Measurements from ENCODE around the gene SIRPD.
"Not testable (repeated sequence)": the region's sequence is repeated elsewhere in the genome, so short reads cannot be mapped to it uniquely, and the experiment has no call there.

The SIRPD gene

DNA sequence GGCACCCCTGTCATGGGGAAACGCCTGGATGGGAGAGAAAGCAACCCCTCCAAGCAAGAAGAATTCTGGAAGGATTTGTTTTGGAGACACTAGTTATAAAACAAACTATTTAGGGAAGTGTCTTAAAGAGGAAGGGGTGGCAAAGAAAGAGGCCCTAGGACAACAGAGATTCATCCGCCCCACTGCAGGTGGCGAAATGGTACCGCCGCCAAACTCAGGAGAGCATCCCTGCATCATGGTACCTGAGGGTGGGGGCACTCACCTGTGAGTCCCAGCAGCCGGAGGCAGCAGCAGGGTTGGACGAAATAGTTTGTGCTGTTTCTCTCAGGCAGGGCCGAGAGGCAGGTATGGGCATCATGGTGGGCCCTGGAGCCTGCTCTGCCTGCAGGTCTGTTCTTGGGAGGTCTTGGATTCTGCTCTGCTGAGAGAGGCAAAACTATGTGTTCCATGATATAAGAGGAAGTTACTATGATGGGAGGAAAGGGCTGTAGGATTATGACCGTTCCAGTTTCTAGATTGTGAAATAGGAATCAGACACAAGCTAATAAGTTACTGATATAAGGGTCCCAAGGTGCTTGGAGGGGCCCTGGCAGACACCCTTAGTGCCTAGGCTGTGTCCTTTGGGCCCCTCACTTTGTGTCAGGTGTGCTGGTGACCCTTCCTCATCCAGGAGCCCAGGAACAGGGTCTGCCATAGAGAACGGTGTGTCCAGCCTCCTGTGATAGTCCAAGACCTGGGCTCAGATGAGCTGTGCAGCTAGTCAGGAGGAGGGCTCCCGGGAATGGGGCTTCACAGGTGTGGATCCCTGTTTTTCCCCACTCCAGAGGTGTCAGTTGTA, 20.4 kb downstream of the SIRPD start:
- DNase-seq, result no peak

GRCh38 chr20:1535420-1536175, 21.9 kb downstream of the SIRPD start:
- DNase-seq, result no peak

GRCh38 chr20:1534526-1534925, 23.0 kb downstream of the SIRPD start:
- no peak for DNase-seq

GRCh38 chr20:1533059-1533458, 24.4 kb downstream of the SIRPD start:
- DNase-seq, result no peak

- no peak for DNase-seq
Observed at GRCh38 chr20:1528811-1529210, 28.7 kb downstream of the SIRPD start.

- no peak for DNase-seq
Observed at GRCh38 chr20:1527923-1528322, 29.6 kb downstream of the SIRPD start.

DNA sequence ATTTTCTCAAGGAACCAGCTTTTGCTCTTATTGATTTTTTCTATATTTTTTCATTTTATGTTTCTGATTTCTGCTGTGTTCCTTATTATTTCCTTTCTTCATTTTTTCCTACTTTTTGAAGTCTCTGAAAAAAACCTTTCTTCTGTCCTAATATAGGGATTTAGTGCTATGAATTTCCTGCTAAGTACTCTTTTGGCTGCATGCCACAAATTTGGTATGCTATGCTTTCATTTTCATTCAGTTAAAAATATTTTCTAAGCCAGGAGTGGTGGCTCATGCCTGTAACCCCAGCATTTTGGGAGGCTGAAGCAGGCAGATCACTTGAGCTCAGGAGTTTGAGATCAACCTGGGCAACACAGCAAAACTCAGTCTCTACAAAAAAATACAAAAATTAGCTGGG, 30.6 kb downstream of the SIRPD start:
- DNase-seq, result no peak

DNA sequence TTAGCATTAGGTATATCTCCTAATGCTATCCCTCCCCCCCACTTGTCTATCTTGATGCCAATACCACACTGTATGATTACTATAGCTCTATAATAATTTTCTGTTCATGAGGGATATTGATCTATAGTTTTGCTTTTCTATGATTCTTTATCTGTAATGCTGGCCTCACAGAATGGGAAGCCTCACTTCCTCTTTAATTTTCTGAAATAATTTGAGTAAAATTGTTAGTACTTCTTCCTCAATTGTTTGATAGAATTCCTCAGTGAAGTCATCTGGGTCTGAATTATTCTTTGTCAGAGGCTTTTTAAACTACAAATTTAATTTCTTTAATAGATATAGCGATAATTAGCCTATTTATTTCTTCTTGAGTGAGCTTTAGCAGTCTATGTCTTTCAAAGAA, 31.2 kb downstream of the SIRPD start:
- DNase-seq, result no peak

DNA sequence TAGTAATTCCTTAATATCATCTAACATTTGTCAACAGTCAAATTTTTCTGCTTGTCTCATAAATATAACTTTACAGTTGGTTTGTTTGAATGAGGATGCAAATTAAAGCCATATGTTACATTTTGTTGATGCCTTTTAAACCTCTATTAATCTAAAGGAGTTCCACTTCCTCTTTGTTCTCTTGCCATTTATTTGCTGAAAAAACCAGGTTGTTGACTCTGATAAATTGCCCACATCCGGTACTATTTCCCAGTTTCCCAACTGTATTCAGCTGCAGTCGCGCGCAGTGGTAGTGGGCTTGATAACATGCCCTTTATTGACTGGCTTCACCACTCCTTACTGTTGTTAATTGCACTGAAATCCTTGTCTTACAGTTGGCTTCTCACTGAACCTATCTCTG, 33.5 kb downstream of the SIRPD start:
- peak in 2 of 3 experiments; percentile 52 to 88 for DNase-seq

DNA sequence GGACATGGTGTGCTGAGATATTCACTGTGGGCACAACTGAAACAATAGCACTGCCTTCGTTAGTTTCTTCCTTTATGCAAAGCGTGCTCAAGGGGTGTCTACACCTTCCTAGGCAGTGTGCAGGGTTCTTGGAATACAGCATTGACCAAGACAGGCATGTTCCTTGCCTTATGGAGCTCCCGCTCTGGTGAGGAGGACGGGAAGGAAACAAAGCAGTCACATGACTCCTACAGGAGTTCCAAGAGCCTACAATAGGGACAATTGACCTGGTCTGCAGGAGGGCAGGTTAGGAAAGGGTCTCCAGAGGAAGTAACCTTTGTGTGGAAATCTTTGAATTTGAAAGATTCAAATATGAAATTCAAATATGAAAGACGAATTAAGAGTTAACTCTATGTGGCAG, 40.5 kb downstream of the SIRPD start:
- no peak for DNase-seq

DNA sequence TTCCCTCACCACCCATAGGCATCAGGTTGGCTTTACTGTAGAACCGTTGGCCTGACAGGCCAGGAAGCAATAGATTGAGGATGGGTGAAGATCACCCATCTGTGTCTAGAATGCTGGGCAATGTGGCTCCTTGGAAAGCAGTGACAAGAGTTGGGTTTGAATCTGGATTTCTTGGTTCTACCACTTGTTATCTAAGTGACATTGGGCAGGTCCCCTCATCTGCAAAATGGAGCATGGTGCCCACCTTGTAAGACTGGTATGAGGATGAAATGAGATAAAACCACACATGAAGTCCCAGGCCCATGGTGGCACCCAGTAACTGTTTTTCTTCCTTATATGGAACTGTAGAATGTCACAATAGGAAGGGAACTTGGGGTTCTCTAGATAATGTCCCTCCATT, 43.7 kb downstream of the SIRPD start:
- DNase-seq, result no peak

DNA sequence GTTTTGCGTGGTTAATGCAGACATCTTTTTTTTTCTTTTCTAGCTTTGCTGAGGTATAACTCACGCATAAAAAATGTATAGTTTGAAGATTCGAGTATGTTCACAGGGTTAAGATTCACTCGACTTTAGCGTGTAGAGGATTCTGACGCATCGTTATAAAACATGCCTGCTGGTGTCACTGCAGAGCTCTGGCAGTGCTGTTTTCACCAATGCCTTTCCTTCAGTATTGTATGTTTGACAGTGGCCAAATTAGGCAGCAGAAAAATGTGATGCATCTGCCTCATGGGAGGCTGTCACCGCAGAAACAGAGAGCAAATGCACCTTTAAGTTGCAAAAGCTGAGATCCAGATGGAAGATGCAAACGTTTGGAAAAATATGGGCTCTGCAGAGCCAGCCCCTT, 48.3 kb downstream of the SIRPD start:
- peak in 1 of 3 experiments; percentile 56 for DNase-seq

DNA sequence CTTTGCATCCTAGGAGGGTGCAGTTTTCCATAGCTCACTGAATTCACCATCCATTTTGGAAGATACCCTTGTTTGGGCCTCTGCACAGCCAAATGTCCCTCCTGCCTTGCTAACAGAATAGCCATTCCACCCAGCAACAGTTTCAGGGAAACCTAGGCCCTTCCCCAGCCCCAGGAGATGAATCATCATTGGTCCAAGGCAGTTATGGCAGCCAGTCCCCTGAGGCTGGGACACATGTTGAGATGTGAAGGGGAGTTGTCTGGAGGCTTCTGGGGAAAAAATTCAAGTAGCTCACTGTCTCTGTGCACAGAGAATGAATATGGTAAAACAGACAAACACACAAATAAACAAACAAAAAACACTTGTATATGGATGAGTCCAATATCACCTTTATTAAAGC, 48.9 kb downstream of the SIRPD start:
- DNase-seq, result no peak

DNA sequence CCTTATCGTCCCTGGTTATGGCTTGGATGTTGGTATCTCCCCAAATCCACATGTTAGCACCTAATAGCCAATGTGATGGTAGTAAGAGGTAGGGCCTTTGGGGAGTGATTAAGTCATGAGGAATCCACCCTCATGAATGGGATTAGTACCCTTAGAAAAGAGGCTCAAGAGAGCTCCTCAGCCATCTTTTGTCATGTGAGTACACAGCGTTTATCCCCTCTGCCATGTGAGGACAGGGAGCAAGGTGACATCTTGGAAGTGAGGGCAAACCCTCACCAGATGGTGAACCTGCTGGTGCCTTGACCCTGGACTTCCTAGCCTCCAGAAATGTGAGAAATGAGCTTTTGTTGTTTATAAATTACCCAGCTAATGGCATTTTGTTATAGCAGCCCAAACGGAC, 50.2 kb downstream of the SIRPD start:
- no peak for DNase-seq

- DNase-seq, result no peak
Observed at GRCh38 chr20:1505871-1506270, 51.6 kb downstream of the SIRPD start.

DNA sequence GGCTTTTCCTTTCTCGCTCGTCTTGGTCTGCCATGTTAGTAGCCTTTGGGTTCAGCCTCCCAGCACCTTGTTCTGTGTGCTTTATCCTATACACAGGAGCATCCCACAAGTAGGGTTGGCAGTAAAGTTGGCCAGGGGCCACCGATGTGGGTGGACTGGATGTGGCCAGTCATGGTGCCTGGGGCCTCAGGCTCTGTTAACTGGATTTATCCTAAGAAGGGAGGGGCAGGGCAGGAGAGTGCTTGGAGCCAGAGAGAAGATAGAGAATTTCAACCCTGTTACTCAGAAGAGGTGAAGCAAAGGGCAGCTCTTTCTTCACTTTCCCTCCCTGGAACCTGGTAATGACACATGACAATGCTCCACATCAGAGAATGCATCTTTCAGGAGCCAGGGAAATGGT, 52.1 kb downstream of the SIRPD start:
- DNase-seq, result no peak

DNA sequence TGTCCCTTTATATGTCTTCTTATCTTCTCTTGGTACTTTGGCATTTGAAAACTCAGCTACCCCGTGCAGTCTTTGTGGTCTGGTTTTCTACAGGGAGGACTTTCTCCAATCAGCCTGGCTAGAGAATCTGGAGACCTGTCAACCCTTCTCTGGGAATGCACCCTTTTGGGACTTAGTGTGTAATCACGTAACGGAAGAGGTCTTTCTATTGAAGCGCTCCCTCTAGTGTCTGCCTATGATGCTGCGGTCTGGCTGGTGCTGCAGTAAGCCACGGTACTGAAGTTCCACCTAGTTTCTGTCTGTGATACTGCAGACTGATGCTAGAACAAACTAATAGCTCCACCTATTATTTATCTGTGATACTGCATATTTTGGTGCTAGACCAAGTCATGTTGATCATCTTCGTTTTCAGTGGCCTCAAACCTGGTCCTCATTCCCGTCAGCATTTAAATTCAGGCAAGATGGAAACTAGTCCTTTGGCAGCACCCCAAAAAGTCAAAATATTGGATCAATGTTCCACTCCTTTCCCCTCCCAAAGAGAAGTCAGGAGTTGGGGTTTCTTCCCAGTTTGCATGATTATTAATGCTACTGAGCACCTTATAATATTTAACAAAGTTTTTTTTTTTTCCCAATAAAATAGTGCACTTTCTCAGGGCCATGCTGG, 53.8 kb downstream of the SIRPD start:
- peak; percentile 62 to 88 (median 72) for DNase-seq

DNA sequence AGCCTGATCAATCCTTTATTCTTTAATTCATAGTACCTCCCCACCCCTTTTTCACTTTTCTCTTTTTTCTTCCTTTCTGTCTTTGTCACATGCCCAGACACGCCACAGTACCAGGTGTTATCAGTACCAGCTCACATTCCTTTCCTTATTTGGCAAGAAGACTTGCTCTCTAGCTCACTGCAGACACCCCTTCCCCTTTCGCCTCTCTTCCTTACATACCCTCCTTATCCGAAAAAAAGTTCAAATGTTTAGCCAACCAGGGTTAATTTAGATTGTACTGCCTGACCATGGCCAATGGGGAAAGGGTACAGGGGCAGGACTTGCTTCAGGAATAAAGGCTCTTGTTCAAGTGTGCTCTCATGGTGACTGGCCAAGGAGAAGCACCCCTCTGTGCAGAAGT, 57.0 kb downstream of the SIRPD start:
- peak in 1 of 3 experiments; percentile 12 for DNase-seq

GRCh38 chr20:1499528-1500420, 57.7 kb downstream of the SIRPD start:
- DNase-seq, result no peak

DNA sequence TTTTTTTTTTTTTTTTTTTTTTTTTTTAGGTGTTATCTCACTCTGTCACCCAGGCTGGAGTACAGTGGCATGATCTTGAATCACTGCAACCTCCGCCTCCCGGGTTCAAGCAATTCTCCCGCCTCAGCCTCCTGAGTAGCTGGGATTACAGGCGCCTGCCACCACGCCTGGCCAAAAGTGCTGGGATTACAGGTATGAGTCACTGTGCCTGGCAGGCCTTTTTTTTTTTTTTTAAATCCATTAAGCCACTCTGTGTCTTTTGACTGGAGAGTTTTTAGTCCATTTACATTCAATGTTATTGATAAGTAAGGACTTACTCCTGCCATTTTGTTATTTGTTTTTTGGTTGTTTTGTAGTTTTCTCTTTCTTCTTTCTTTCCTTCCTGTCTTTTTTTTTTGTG, 60.1 kb downstream of the SIRPD start:
- not testable (repeated sequence) for DNase-seq

DNA sequence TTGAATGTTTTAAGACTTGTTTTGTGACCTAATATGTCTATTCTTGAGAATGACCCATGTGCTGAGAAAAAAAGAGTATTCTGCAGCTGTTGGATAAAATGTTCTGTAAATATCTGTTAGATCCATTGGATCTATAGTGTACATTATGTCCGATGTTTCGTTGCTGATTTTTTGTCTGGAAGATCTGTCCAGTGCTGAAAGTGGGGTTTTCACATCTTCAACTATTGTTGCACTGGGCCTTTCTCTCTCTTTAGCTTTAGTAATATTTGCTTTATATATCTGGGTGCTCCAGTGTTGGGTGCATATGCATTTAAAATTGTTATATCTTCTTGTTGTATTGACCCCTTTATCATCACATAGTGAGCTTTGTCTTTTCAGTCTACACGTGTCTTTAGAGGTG, 60.6 kb downstream of the SIRPD start:
- no peak for DNase-seq

DNA sequence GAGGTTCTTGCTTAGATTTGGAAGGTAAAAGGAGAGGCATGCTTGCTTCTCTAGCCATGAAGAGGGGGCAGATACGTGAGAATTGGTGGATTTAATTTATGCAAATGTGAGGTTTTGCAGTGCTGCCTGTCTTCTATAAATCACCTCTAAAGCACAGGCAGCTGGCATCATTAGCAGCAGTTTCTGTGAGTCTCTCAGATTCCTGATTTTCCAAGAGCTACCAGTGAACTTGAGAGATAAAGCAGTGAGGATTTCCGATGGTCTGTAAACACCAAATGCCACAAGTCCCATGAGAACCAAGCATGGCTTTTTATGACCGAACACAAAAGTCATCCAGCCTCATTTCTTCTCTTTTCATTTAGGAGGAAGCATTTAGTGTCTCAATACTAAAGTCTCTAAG, 63.1 kb downstream of the SIRPD start:
- peak in 1 of 3 experiments; percentile 13 for DNase-seq

DNA sequence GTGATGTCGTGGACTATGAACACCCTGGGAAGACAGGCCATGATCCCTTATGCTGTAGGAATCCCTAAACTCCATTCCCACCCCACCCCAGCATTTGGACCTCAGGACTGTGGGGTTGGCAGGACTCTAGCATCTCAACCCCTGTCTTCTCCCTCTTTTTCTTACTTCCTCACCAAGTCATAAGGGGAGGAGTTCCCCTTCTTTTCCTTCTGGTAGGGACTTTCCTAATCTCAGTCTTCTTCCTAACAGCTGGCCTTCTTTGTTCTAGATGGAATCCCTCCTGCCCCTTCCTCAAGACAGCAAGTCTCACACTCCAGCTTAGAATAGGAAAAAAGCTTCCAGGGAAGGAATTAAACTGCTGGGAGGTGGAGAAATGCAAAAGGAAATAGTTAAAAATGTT, 64.0 kb downstream of the SIRPD start:
- no peak for DNase-seq

All from NCI-H1417 (cell line).